Esophagus squamous epithelium (tissue), 4 donors: ENCODE measurements around the gene EPHA4.

Source experiments
- CTCF ChIP-seq, 6 experiments: fragments of 450-650 bp in 4 of 6; fragments of 200-600 bp in 2 of 6; sonication (generic) in 2 of 6; IDR thresholded peaks; one replicate each; pipeline ENCODE4 v1.5.1; 2016 to 2019; ENCODE audit warnings: antibody characterized with exemption in 6 of 6, mild to moderate bottlenecking in 4 of 6, moderate library complexity in 4 of 6
- POLR2A ChIP-seq, 4 donors: fragments of 450-650 bp; IDR thresholded peaks; one replicate each; pipeline ENCODE4 v1.6.1; 2017; ENCODE audit warnings: antibody characterized with exemption in 4 of 4, mild to moderate bottlenecking in 4 of 4, moderate library complexity in 3 of 4

GRCh38 chr2:221437056-221437455 lies 135.0 kb downstream of the EPHA4 start:
- TF ChIP-seq POLR2A (IDR thresholded peaks at IDR 0.05) (no peak), CTCF (IDR thresholded peaks at IDR 0.05) (no peak)
